CD4-positive, alpha-beta T cell (primary cell): ENCODE results near the gene OST4. TPM values are rescaled to one million over a fixed set of nuclear protein-coding genes. Genes with fewer than 3 reads are reported as not detected.

Experiments
- ATAC-seq: fragments of 200-7000 bp; cut with Tn5 transposase; one replicate; pipeline ENCODE4 v1.10.0; 2022; ENCODE audit warnings: mild to moderate bottlenecking; ENCODE audit not compliant: poor library complexity
- CTCF ChIA-PET: fragments of 350-600 bp; sonication (Branson Sonifier 250); formaldehyde crosslinking; loops from one replicate; lab custom pipeline; 2021; ENCODE audit warnings: antibody characterized with exemption, inconsistent platforms; lab: Charles Lee
- POLR2A ChIA-PET: fragments of 350-600 bp; sonication (Branson Sonifier 250); formaldehyde crosslinking; loops from one replicate; lab custom pipeline; 2021; ENCODE audit warnings: antibody characterized with exemption, inconsistent platforms; lab: Charles Lee
- DNase-seq, 14 experiments: peaks; one replicate each; pipeline ENCODE4 v3.0.0-alpha.2; 2013 to 2020; ENCODE audit warnings: mixed read lengths in 2 of 14
- H3K27ac ChIP-seq, 2 donors: one replicate each; pipeline versions ENCODE4 v1.5.1 to v1.7.0; 2013; ENCODE audit warnings: low read length in 2 of 2, low read depth in 1 of 2, mild to moderate bottlenecking in 1 of 2
- H3K27me3 ChIP-seq, 2 experiments: 1 replicate in 1 of 2; 2 replicates in 1 of 2; pipeline versions ENCODE4 v1.6.1 to v1.7.0; 2013; ENCODE audit warnings: low read length in 2 of 2, control low read depth in 1 of 2, mild to moderate bottlenecking in 1 of 2, moderate library complexity in 1 of 2; ENCODE audit not compliant: insufficient read depth in 2 of 2, control insufficient read depth in 1 of 2
- H3K36me3 ChIP-seq: one replicate; pipeline ENCODE4 v1.6.1; 2013; ENCODE audit warnings: low read length, control low read depth; ENCODE audit not compliant: insufficient read depth
- H3K4me1 ChIP-seq: one replicate; pipeline ENCODE4 v1.6.1; 2013; ENCODE audit warnings: low read length, control low read depth; ENCODE audit not compliant: insufficient read depth
- H3K4me3 ChIP-seq: one replicate; pipeline ENCODE4 v1.5.1; 2013; ENCODE audit warnings: mild to moderate bottlenecking, low read length, moderate library complexity
- H3K9me3 ChIP-seq, 2 experiments: 1 replicate in 1 of 2; 2 replicates in 1 of 2; pipeline versions ENCODE4 v1.6.1 to v1.7.0; 2013; ENCODE audit warnings: low read length in 2 of 2, mild to moderate bottlenecking in 2 of 2, control low read depth in 1 of 2, moderate library complexity in 1 of 2; ENCODE audit not compliant: control insufficient read depth in 1 of 2, insufficient read depth in 1 of 2
- H3K27ac Mint-ChIP-seq: one replicate; pipeline ENCODE4 v1.8.0; 2020; ENCODE audit warnings: mixed read lengths
- H3K27me3 Mint-ChIP-seq: one replicate; pipeline ENCODE4 v1.8.0; 2021; ENCODE audit warnings: mixed read lengths
- H3K36me3 Mint-ChIP-seq: one replicate; pipeline ENCODE4 v1.8.0; 2021; ENCODE audit warnings: low read depth, mixed read lengths
- H3K4me1 Mint-ChIP-seq: one replicate; pipeline ENCODE4 v1.8.0; 2021; ENCODE audit warnings: low read depth, mixed read lengths
- H3K4me3 Mint-ChIP-seq: one replicate; pipeline ENCODE4 v1.8.0; 2020; ENCODE audit warnings: mild to moderate bottlenecking, mixed read lengths
- H3K9me3 Mint-ChIP-seq: one replicate; pipeline ENCODE4 v1.8.0; 2020; ENCODE audit warnings: mixed read lengths
- intact Hi-C, 2 experiments: fragments of 100-400 bp; cut with DNase I in 1 of 2; cut with micrococcal nuclease in 1 of 2; formaldehyde crosslinking; loops; one replicate each; pipeline versions ENCODE4 v1.15.1 to v1.9.0; 2023 to 2025; cut with DNase I, micrococcal nuclease
- total RNA-seq, 174 experiments: library from RNA in 2 of 174; stranded (reverse) in 2 of 174; gene quantifications; one replicate each; pipeline ENCODE4 v1.2.3 and lab custom pipeline; 2021 to 2026
- TF ChIP-seq, protein P1 (sequence below): fragments of 200-600 bp; IDR thresholded peaks from one replicate; pipeline ENCODE4 v1.8.0; 2022; ENCODE audit warnings: antibody characterized with exemption, mild to moderate bottlenecking

Gene OST4
- total RNA-seq, 2 experiments from 2014 or later: 232 to 254 TPM

DNA sequence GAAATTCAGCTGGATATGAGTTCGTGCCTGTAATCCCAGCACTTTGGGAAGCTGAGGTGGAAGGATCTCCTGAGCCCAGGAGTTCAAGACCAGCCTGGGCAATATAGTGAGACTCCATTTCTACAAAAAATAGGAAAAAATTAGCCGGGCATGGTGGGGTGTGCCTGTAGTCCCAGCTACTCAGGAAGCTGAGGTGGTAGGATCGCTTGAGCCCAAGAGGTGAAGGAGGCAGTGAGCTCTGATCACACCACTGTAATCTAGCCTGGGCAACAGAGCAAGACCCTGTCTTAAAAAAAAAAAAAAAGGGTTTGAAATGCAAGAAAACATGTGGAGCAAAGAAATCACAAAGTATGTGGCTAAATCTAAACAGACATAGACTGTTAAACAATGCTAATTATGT, 37.6 kb upstream of the OST4 start:
- intact Hi-C loops: no loop called here
- no peaks in the 10 kb centered on the region for H3K4me1 ChIP-seq
- no peaks in the 10 kb centered on the region for H3K27me3 ChIP-seq
- no peaks in the 10 kb centered on the region for H3K9me3 ChIP-seq
- DNase-seq: no peak
- no peaks in the 10 kb centered on the region for H3K36me3 ChIP-seq
- ATAC-seq: no peak
- ChIA-PET CTCF (interaction anchor here (0.7 kb wide), 1 partner anchor 30 kb away, joined by 4 read pairs; no protein-coding TSS in a partner anchor), POLR2A (interaction anchor here (0.6 kb wide), 1 partner anchor 74 kb away, joined by 3 read pairs; no protein-coding TSS in a partner anchor)
- no peak overlapping the region for H3K27ac Mint-ChIP-seq
- H3K27me3 Mint-ChIP-seq: peaks cover 19% of the 10 kb centered on the region
- TF ChIP-seq, protein P1, sequence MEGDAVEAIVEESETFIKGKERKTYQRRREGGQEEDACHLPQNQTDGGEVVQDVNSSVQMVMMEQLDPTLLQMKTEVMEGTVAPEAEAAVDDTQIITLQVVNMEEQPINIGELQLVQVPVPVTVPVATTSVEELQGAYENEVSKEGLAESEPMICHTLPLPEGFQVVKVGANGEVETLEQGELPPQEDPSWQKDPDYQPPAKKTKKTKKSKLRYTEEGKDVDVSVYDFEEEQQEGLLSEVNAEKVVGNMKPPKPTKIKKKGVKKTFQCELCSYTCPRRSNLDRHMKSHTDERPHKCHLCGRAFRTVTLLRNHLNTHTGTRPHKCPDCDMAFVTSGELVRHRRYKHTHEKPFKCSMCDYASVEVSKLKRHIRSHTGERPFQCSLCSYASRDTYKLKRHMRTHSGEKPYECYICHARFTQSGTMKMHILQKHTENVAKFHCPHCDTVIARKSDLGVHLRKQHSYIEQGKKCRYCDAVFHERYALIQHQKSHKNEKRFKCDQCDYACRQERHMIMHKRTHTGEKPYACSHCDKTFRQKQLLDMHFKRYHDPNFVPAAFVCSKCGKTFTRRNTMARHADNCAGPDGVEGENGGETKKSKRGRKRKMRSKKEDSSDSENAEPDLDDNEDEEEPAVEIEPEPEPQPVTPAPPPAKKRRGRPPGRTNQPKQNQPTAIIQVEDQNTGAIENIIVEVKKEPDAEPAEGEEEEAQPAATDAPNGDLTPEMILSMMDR: no peak
- no peak overlapping the region for H3K27ac ChIP-seq
- no peak overlapping the region for H3K4me3 Mint-ChIP-seq
- H3K36me3 Mint-ChIP-seq: no peaks in the 10 kb centered on the region
- H3K9me3 Mint-ChIP-seq: no peaks in the 10 kb centered on the region
- H3K4me1 Mint-ChIP-seq: no peaks in the 10 kb centered on the region
- H3K4me3 ChIP-seq: no peak overlapping the region

DNA sequence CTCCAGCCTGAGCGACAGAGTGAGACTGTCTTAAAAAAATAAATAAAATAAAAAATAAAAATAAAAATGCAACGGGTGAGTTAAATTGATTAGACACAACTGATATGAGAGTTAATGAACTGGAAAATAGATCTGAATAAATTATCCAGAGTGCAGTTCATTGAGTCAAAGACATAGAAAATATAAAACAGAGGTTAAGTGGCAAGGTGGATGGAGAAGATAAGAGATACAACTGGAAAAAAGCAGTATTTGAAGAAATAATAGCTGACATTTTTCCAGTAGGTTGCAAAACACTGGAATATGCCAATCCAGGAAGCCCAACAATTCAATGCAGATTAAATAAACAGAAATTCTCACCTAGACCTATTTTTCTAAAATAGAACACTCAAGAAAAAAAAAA, 36.8 kb upstream of the OST4 start:
- Mint-ChIP-seq H3K9me3 (no peaks in the 10 kb centered on the region), H3K4me3 (no peak overlapping the region), H3K36me3 (no peaks in the 10 kb centered on the region), H3K27me3 (peaks cover 19% of the 10 kb centered on the region), H3K27ac (no peak overlapping the region), H3K4me1 (no peaks in the 10 kb centered on the region)
- no peaks in the 10 kb centered on the region for H3K27me3 ChIP-seq
- H3K9me3 ChIP-seq: no peaks in the 10 kb centered on the region
- H3K4me1 ChIP-seq: no peaks in the 10 kb centered on the region
- CTCF ChIA-PET: interaction anchor here (0.7 kb wide), 2 partner anchors 32 to 35 kb away, joined by 3 read pairs; no protein-coding TSS in a partner anchor
- ATAC-seq (no peak), DNase-seq (no peak)
- no peak overlapping the region for H3K27ac ChIP-seq
- no peaks in the 10 kb centered on the region for H3K36me3 ChIP-seq
- TF ChIP-seq, protein P1: no peak
- H3K4me3 ChIP-seq: no peak overlapping the region
- POLR2A ChIA-PET: no interaction called here
- intact Hi-C loops: no loop called here

DNA sequence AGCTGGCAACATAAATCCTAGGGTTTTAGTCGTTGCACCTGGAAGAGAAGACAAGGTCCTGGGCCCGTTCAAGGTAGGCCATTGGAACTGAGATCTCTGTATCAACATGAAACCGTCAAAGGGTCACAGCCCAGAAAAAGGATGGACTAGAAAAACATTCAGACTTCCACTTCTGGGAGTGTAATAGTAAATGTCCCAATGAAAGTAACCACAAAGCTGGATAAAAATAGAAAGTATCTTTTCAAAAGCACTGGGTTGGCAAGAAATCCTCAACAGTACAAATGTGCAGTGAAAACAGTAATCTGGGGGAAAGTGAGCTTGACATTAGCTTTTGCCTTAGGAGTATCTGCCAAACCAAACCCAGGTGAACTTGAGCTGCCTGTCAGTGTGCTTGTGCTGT, 34.5 kb upstream of the OST4 start:
- no peak overlapping the region for H3K4me3 ChIP-seq
- H3K4me1 ChIP-seq: no peaks in the 10 kb centered on the region
- no peaks in the 10 kb centered on the region for H3K36me3 Mint-ChIP-seq
- no peaks in the 10 kb centered on the region for H3K36me3 ChIP-seq
- no peaks in the 10 kb centered on the region for H3K4me1 Mint-ChIP-seq
- intact Hi-C loops: no loop called here
- peaks cover 19% of the 10 kb centered on the region for H3K27me3 Mint-ChIP-seq
- no peaks in the 10 kb centered on the region for H3K9me3 Mint-ChIP-seq
- no peak overlapping the region for H3K27ac Mint-ChIP-seq
- ChIA-PET POLR2A (no interaction called here), CTCF (interaction anchor here (0.5 to 1.8 kb wide), 2 partner anchors 19 to 64 kb away, joined by 3 to 4 read pairs; no protein-coding TSS in a partner anchor)
- no peak overlapping the region for H3K4me3 Mint-ChIP-seq
- H3K27ac ChIP-seq: no peak overlapping the region
- ATAC-seq: no peak
- no peaks in the 10 kb centered on the region for H3K9me3 ChIP-seq
- DNase-seq: no peak
- TF ChIP-seq, protein P1: no peak
- no peaks in the 10 kb centered on the region for H3K27me3 ChIP-seq
